Right lobe of liver (tissue), 4 donors: Measurements from ENCODE around the gene HOXA13.

Experiments used
- POLR2A ChIP-seq: fragments of 450-650 bp; IDR thresholded peaks from one replicate; pipeline ENCODE4 v1.6.1; 2017; ENCODE audit warnings: antibody characterized with exemption, mild to moderate bottlenecking
- TF ChIP-seq, protein P1 (sequence below), 4 donors: fragments of 200-600 bp in 3 of 4; fragments of 450-650 bp in 1 of 4; IDR thresholded peaks; one replicate each; pipeline versions ENCODE4 v1.5.1 to v1.8.0; 2016 to 2022; ENCODE audit warnings: antibody characterized with exemption in 4 of 4, mild to moderate bottlenecking in 2 of 4
- donor health status: DM: no; HTN: no; CAD: no.
- donor health status: DM: no; HTN: no; CAD: no.
- donor health status: DM: no; HTN: yes; CAD: no.

GRCh38 chr7:27214239-27214950 is 14.5 kb upstream of the HOXA13 start:
- TF ChIP-seq, protein P1, sequence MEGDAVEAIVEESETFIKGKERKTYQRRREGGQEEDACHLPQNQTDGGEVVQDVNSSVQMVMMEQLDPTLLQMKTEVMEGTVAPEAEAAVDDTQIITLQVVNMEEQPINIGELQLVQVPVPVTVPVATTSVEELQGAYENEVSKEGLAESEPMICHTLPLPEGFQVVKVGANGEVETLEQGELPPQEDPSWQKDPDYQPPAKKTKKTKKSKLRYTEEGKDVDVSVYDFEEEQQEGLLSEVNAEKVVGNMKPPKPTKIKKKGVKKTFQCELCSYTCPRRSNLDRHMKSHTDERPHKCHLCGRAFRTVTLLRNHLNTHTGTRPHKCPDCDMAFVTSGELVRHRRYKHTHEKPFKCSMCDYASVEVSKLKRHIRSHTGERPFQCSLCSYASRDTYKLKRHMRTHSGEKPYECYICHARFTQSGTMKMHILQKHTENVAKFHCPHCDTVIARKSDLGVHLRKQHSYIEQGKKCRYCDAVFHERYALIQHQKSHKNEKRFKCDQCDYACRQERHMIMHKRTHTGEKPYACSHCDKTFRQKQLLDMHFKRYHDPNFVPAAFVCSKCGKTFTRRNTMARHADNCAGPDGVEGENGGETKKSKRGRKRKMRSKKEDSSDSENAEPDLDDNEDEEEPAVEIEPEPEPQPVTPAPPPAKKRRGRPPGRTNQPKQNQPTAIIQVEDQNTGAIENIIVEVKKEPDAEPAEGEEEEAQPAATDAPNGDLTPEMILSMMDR (IDR thresholded peaks at IDR 0.05) = no peak
- no peak for TF ChIP-seq POLR2A
